SU-DHL-6 (cell line): ENCODE data around the gene TMEM247.

ENCODE experiments used
- H2AFZ ChIP-seq: fragments of 200-600 bp; sonication (generic); 2 replicates; pipeline ENCODE4 v1.6.1; 2014; ENCODE audit warnings: low read depth, mild to moderate bottlenecking, moderate library complexity, mixed read lengths, antibody characterized with exemption, low read length; ENCODE audit not compliant: severe bottlenecking
- H3F3A ChIP-seq: fragments of 200-600 bp; shearing (Covaris generic); 2 replicates; pipeline ENCODE4 v1.6.0; 2016; ENCODE audit warnings: antibody characterized with exemption, mild to moderate bottlenecking; ENCODE audit not compliant: insufficient read depth
- H3K27ac ChIP-seq: fragments of 200-600 bp; sonication (generic); 2 replicates; pipeline ENCODE4 v1.5.1; 2016; ENCODE audit warnings: low read depth, mild to moderate bottlenecking, low read length, moderate library complexity, mixed read lengths
- H3K27me3 ChIP-seq: fragments of 200-600 bp; sonication (generic), shearing (Covaris generic); 2 replicates; pipeline ENCODE4 v1.6.0; 2014; ENCODE audit warnings: mild to moderate bottlenecking, low read length
- H3K36me3 ChIP-seq: fragments of 200-600 bp; sonication (generic); 2 replicates; pipeline ENCODE4 v1.6.1; 2014; ENCODE audit warnings: mild to moderate bottlenecking, low read length, mixed read lengths
- H3K4me2 ChIP-seq: fragments of 300-600, 200-600 bp; shearing (Covaris generic), sonication (generic); 2 replicates; pipeline ENCODE4 v1.6.0; 2014; ENCODE audit warnings: low read length, low read depth, mild to moderate bottlenecking; ENCODE audit not compliant: poor library complexity, severe bottlenecking
- H3K4me3 ChIP-seq: fragments of 200-600 bp; sonication (generic); 2 replicates; pipeline ENCODE4 v1.5.1; 2014; ENCODE audit warnings: antibody characterized with exemption, low read length, mild to moderate bottlenecking, mixed read lengths; ENCODE audit not compliant: insufficient read depth, poor library complexity, severe bottlenecking
- H3K79me2 ChIP-seq: fragments of 200-600 bp; sonication (generic); 2 replicates; pipeline ENCODE4 v1.6.1; 2014; ENCODE audit warnings: mild to moderate bottlenecking, low read length, moderate library complexity; ENCODE audit not compliant: insufficient read depth
- H3K9ac ChIP-seq: fragments of 200-600 bp; sonication (generic); 2 replicates; pipeline ENCODE4 v1.7.0; 2014; ENCODE audit warnings: mild to moderate bottlenecking, low read length
- H3K9me2 ChIP-seq: fragments of 200-600 bp; sonication (generic); replicated peaks from 2 replicates; pipeline ENCODE4 v1.6.1; 2014; ENCODE audit warnings: low read length; ENCODE audit not compliant: insufficient read depth
- H3K9me3 ChIP-seq: fragments of 200-600 bp; sonication (generic); 2 replicates; pipeline ENCODE4 v1.6.1; 2014; ENCODE audit warnings: low read length, mixed read lengths; ENCODE audit not compliant: insufficient read depth
- H4K20me1 ChIP-seq: fragments of 200-600 bp; sonication (generic); 2 replicates; pipeline ENCODE4 v1.6.1; 2014; ENCODE audit warnings: low read depth, mild to moderate bottlenecking, antibody characterized with exemption, low read length, moderate library complexity, mixed read lengths
- EZH2phosphoT487 ChIP-seq: fragments of 200-600 bp; sonication (generic), shearing (Covaris generic); conservative IDR thresholded peaks from 2 replicates; pipeline ENCODE4 v1.6.1; 2018; ENCODE audit warnings: mild to moderate bottlenecking, antibody characterized with exemption, low read length, moderate library complexity, mixed read lengths
- TF ChIP-seq, protein P1 (sequence below): fragments of 200-600 bp; sonication (generic); IDR thresholded peaks from one replicate; pipeline ENCODE4 v1.5.1; 2017; ENCODE audit warnings: antibody characterized with exemption, mild to moderate bottlenecking, low read length, moderate library complexity; ENCODE audit not compliant: insufficient read depth, poor library complexity, severe bottlenecking

Gene TMEM247

GRCh38 chr2:46530639-46531038, 51.3 kb downstream of the TMEM247 start:
- no peaks in the 10 kb centered on the region for H3F3A ChIP-seq
- H3K9me3 ChIP-seq: 0 out of 2 replicates have a peak, but pooled peaks cover 6% of the 10 kb centered on the region
- TF ChIP-seq EZH2phosphoT487: no peak
- TF ChIP-seq, protein P1, sequence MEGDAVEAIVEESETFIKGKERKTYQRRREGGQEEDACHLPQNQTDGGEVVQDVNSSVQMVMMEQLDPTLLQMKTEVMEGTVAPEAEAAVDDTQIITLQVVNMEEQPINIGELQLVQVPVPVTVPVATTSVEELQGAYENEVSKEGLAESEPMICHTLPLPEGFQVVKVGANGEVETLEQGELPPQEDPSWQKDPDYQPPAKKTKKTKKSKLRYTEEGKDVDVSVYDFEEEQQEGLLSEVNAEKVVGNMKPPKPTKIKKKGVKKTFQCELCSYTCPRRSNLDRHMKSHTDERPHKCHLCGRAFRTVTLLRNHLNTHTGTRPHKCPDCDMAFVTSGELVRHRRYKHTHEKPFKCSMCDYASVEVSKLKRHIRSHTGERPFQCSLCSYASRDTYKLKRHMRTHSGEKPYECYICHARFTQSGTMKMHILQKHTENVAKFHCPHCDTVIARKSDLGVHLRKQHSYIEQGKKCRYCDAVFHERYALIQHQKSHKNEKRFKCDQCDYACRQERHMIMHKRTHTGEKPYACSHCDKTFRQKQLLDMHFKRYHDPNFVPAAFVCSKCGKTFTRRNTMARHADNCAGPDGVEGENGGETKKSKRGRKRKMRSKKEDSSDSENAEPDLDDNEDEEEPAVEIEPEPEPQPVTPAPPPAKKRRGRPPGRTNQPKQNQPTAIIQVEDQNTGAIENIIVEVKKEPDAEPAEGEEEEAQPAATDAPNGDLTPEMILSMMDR: no peak
- no peak overlapping the region for H3K27ac ChIP-seq
- no peak overlapping the region for H3K4me2 ChIP-seq
- no peaks in the 10 kb centered on the region for H3K79me2 ChIP-seq
- no peaks in the 10 kb centered on the region for H3K9me2 ChIP-seq
- H3K9ac ChIP-seq: no peak overlapping the region
- no peaks in the 10 kb centered on the region; the same call in 1 of the 2 replicates for H3K36me3 ChIP-seq
- H3K4me3 ChIP-seq: no peak overlapping the region
- H2AFZ ChIP-seq: no peak overlapping the region
- no peaks in the 10 kb centered on the region for H4K20me1 ChIP-seq
- H3K27me3 ChIP-seq: no peaks in the 10 kb centered on the region

- no peak overlapping the region for H2AFZ ChIP-seq
- no peak overlapping the region for H3K4me3 ChIP-seq
- H3K9me3 ChIP-seq: 0 out of 2 replicates have a peak, but pooled peaks cover 6% of the 10 kb centered on the region
- H3K36me3 ChIP-seq: no peaks in the 10 kb centered on the region; the same call in 1 of the 2 replicates
- H3K27me3 ChIP-seq: no peaks in the 10 kb centered on the region
- no peak overlapping the region for H3K27ac ChIP-seq
- no peak overlapping the region for H3K9ac ChIP-seq
- H4K20me1 ChIP-seq: no peaks in the 10 kb centered on the region
- no peak overlapping the region for H3K4me2 ChIP-seq
- TF ChIP-seq, protein P1: no peak
- no peak for TF ChIP-seq EZH2phosphoT487
- no peaks in the 10 kb centered on the region for H3K9me2 ChIP-seq
- H3K79me2 ChIP-seq: no peaks in the 10 kb centered on the region
- no peaks in the 10 kb centered on the region for H3F3A ChIP-seq
Measured at GRCh38 chr2:46531863-46532262, 52.5 kb downstream of the TMEM247 start.
